Mesothelial cell of epicardium (in vitro differentiated cells): Measurements from ENCODE around the gene CAPN7. TPM values are rescaled to one million over a fixed set of nuclear protein-coding genes. Genes with fewer than 3 reads are reported as not detected.

Source experiments
- DNase-seq, 2 experiments: peaks; one replicate each; pipeline ENCODE4 v3.0.0; 2021; ENCODE audit warnings: low spot score in 2 of 2; ENCODE audit not compliant: unreplicated experiment in 2 of 2
- H3K27ac Mint-ChIP-seq: 2 replicates; pipeline ENCODE4 v1.8.0; 2021; ENCODE audit warnings: mixed read lengths
- H3K27me3 Mint-ChIP-seq: 2 replicates; pipeline ENCODE4 v1.8.0; 2021; ENCODE audit warnings: low read depth, mixed read lengths
- H3K36me3 Mint-ChIP-seq: 2 replicates; pipeline ENCODE4 v1.8.0; 2021; ENCODE audit warnings: mixed read lengths
- H3K4me1 Mint-ChIP-seq: 2 replicates; pipeline ENCODE4 v1.8.0; 2021; ENCODE audit warnings: mixed read lengths
- H3K4me3 Mint-ChIP-seq: 2 replicates; pipeline ENCODE4 v1.8.0; 2021; ENCODE audit warnings: mild to moderate bottlenecking, moderate library complexity, mixed read lengths
- H3K9me3 Mint-ChIP-seq: 2 replicates; pipeline ENCODE4 v1.8.0; 2021; ENCODE audit warnings: mixed read lengths
- total RNA-seq: library from RNA; stranded (reverse); gene quantifications from 3 replicates; pipeline ENCODE4 v1.2.1, GENCODE V29; 2021
- TF ChIP-seq, protein P1 (sequence below): fragments of 200-600 bp; sonication (generic); IDR thresholded peaks from one replicate; pipeline ENCODE4 v1.5.0; 2021; ENCODE audit warnings: antibody characterized with exemption; ENCODE audit not compliant: unreplicated experiment

CAPN7 gene
- total RNA-seq, 1 donor from 2014 or later: 42.4 TPM

DNA sequence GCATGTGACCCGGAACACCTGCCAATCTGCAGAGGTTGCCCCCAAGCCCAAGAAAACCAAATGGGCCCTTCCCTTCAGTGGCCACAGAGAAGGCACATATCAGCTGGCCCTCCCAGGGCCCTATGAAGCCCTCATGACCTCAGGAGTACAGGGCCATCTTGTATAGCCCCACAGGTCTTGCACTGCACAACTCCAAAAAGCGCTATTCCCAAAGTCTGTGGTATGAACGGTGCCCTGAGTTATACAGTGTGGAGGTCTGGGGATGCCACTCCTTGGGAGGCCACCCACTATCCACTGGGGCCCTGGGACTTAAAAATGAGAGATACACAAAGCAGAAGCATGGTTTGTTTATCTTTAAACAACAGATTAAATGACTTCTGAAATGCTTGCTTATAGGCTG is 61.5 kb downstream of the CAPN7 start:
- no peak overlapping the region for H3K27ac Mint-ChIP-seq
- peaks cover 1% of the 10 kb centered on the region for H3K36me3 Mint-ChIP-seq
- DNase-seq: no peak
- no peak overlapping the region for H3K4me3 Mint-ChIP-seq
- no peaks in the 10 kb centered on the region for H3K9me3 Mint-ChIP-seq
- H3K4me1 Mint-ChIP-seq: peaks cover 28% of the 10 kb centered on the region
- no peaks in the 10 kb centered on the region for H3K27me3 Mint-ChIP-seq
- TF ChIP-seq, protein P1, sequence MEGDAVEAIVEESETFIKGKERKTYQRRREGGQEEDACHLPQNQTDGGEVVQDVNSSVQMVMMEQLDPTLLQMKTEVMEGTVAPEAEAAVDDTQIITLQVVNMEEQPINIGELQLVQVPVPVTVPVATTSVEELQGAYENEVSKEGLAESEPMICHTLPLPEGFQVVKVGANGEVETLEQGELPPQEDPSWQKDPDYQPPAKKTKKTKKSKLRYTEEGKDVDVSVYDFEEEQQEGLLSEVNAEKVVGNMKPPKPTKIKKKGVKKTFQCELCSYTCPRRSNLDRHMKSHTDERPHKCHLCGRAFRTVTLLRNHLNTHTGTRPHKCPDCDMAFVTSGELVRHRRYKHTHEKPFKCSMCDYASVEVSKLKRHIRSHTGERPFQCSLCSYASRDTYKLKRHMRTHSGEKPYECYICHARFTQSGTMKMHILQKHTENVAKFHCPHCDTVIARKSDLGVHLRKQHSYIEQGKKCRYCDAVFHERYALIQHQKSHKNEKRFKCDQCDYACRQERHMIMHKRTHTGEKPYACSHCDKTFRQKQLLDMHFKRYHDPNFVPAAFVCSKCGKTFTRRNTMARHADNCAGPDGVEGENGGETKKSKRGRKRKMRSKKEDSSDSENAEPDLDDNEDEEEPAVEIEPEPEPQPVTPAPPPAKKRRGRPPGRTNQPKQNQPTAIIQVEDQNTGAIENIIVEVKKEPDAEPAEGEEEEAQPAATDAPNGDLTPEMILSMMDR: no peak

DNA sequence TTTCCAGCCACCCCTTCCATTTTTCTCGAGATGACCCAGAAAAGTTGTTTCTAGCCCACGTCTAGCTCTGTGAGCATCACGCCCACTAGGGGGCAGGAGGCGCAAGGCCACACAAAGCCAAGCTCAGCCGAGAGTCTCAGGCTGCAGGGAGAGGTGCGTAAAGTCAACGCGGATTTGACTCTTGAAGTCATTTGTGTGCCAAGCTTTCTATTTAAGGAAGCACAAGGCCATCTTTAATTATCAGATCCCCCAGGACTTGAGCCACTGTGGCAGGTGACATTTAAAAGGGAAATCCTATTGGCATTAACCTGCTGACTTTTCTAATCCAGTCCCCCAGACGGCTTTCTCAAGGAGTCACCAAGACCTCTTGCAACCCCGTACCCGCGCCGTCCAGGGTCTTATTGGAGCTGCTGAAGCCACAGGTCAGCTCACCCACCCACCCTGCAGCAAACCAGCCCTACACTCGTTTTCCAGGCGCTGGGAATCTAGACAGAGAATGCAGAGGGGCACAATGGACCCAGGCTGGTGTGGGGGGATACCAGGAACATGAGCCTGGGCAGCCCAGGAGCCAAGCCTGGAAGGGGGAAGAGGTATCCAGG is 62.1 kb downstream of the CAPN7 start:
- H3K4me3 Mint-ChIP-seq: no peak overlapping the region

GRCh38 chr3:15269091-15269989 is 63.3 kb downstream of the CAPN7 start:
- DNase-seq: peak; percentile 35 to 72
- Mint-ChIP-seq H3K4me3 (no peak overlapping the region), H3K27ac (peak overlapping the region; percentile 92), H3K9me3 (no peaks in the 10 kb centered on the region), H3K36me3 (peaks cover 1% of the 10 kb centered on the region), H3K27me3 (no peaks in the 10 kb centered on the region), H3K4me1 (peaks cover 23% of the 10 kb centered on the region)
- TF ChIP-seq, protein P1: no peak

More for the DNA sequence above, 62.1 kb downstream of the CAPN7 start:
- no peaks in the 10 kb centered on the region for H3K9me3 Mint-ChIP-seq
- peaks cover 1% of the 10 kb centered on the region for H3K36me3 Mint-ChIP-seq
- TF ChIP-seq, protein P1: peak; percentile 91
- no peaks in the 10 kb centered on the region for H3K27me3 Mint-ChIP-seq
- peaks cover 28% of the 10 kb centered on the region for H3K4me1 Mint-ChIP-seq
- no peak overlapping the region for H3K27ac Mint-ChIP-seq
- DNase-seq: peak; percentile 63 to 86

DNA sequence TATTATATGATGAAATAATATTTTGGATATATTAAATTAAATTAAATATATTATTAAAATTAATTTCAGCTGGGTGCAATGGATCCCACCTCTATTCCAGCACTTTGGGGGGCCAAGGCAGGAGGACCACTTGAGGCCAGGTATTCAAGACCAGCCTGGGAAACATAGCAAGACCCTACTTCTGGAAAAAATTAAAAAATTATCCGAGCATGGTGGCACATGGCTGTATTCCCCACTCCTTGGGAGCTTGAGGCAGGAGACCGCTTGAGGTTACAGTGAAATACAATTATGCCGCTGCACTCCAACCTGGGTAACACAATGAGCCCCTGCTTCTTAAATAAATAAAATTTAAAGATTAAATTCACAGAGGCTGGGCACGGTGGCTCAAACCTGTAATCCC is 65.0 kb downstream of the CAPN7 start:
- H3K9me3 Mint-ChIP-seq: no peaks in the 10 kb centered on the region
- H3K27ac Mint-ChIP-seq: no peak overlapping the region
- peaks cover 5% of the 10 kb centered on the region for H3K36me3 Mint-ChIP-seq
- TF ChIP-seq, protein P1: no peak
- H3K4me1 Mint-ChIP-seq: peaks cover 15% of the 10 kb centered on the region
- H3K4me3 Mint-ChIP-seq: no peak overlapping the region
- H3K27me3 Mint-ChIP-seq: no peaks in the 10 kb centered on the region
- no peak for DNase-seq

- TF ChIP-seq, protein P1: no peak
- peaks cover 5% of the 10 kb centered on the region for H3K36me3 Mint-ChIP-seq
- peaks cover 15% of the 10 kb centered on the region for H3K4me1 Mint-ChIP-seq
- peak overlapping the region; percentile 27 for H3K27ac Mint-ChIP-seq
- H3K27me3 Mint-ChIP-seq: no peaks in the 10 kb centered on the region
- DNase-seq: no peak
- H3K4me3 Mint-ChIP-seq: no peak overlapping the region
- H3K9me3 Mint-ChIP-seq: no peaks in the 10 kb centered on the region
These were observed 65.8 kb downstream of the CAPN7 start for GRCh38 chr3:15271785-15272381.
